ENCODE data around the gene KIF16B. TPM values are rescaled to one million over a fixed set of nuclear protein-coding genes. Genes with fewer than 3 reads are reported as not detected.

The KIF16B gene
- total and polyA plus RNA-seq, 2 of the 13 experiments (the other 11 are each of a cell fraction or from before 2014, with no cell fraction given): 6.9 to 18.0 TPM

DNA sequence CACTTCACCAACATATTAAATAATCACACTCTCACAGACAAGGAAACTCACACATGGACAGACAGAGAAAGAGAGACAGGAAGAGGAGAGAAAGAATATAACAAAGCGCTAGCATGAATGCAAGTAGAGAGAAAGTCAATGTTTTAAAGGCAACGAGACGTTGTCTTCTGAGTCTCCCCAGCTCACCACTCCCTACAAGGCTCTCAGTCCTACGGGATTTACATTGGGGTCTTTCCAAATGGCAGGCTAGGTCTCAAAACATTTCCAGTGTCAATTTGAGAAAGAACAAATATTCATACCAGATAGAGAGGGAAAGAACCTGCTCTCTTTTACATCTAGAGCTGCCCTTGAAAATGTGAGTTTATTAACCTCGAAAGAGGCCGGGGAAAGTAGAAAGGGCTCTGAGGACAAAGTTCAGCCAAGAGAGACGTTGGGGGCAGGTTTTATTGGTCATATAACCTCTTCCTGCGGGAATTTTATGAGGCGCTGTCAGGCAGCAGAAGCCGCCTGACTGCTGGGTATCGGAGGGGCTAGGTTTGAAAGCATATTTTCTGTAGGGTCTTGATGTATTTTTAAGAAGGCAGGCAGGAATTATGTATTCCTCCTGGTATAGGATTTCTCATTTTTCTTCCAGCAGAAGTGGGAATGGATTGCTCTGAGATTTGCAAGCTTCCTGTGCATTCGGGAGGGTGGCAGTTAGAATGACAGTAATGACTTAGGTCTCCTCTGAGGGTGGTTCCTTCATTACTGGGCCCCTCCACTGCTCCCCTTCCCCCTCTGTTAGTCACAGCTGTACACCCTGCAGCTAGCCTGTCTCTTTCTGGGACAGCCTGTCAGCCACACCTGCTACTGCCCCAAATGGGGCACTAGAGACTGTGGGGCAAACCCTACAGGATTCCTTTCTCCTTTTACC, 34.4 kb upstream of the KIF16B start (continued):
- TF ChIP-seq, protein P1, sequence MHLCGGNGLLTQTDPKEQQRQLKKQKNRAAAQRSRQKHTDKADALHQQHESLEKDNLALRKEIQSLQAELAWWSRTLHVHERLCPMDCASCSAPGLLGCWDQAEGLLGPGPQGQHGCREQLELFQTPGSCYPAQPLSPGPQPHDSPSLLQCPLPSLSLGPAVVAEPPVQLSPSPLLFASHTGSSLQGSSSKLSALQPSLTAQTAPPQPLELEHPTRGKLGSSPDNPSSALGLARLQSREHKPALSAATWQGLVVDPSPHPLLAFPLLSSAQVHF (CRISPR knock-in tag; IDR thresholded peaks at IDR 0.05): no peak
- TF ChIP-seq, protein P2, sequence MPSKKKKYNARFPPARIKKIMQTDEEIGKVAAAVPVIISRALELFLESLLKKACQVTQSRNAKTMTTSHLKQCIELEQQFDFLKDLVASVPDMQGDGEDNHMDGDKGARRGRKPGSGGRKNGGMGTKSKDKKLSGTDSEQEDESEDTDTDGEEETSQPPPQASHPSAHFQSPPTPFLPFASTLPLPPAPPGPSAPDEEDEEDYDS (CRISPR knock-in tag; IDR thresholded peaks at IDR 0.05): no peak
- TF ChIP-seq TMF1 (CRISPR knock-in tag; IDR thresholded peaks at IDR 0.05; ENCODE audit: low read depth) (no peak), CREB1 (IDR thresholded peaks at IDR 0.05) (no peak), CREB1 (CRISPR knock-in tag; IDR thresholded peaks at IDR 0.05) (no peak), TBX3 (IDR thresholded peaks at IDR 0.05; ENCODE audit: borderline replicate concordance) (no peak), ZNF556 (CRISPR knock-in tag; IDR thresholded peaks at IDR 0.05; ENCODE audit: borderline replicate concordance) (no peak), JARID2 (CRISPR knock-in tag; IDR thresholded peaks at IDR 0.05; ENCODE audit: insufficient replicate concordance) (no peak), BCL6 (CRISPR knock-in tag; IDR thresholded peaks at IDR 0.05) (peak; percentile 56; the same call in 1 of the 2 replicates), MTF2 (CRISPR knock-in tag; IDR thresholded peaks at IDR 0.05; ENCODE audit: borderline replicate concordance) (no peak), ZNF839 (CRISPR knock-in tag; IDR thresholded peaks at IDR 0.05; ENCODE audit: borderline replicate concordance) (no peak), ZNF3 (CRISPR knock-in tag; IDR thresholded peaks at IDR 0.05) (no peak), PPARG (CRISPR knock-in tag; conservative IDR thresholded peaks at IDR 0.05) (no peak), ZNF652 (CRISPR knock-in tag; IDR thresholded peaks at IDR 0.05; ENCODE audit: borderline replicate concordance, low read depth) (no peak), MAZ (IDR thresholded peaks at IDR 0.05; ENCODE audit: borderline replicate concordance, low read depth, low read length) (no peak), MAZ (CRISPR knock-in tag; IDR thresholded peaks at IDR 0.05; ENCODE audit: low read depth) (peak; percentile 44; the same call in 1 of the 2 replicates), HNRNPUL1 (IDR thresholded peaks at IDR 0.05; ENCODE audit: low read depth, low read length) (no peak), KLF15 (CRISPR knock-in tag; IDR thresholded peaks at IDR 0.05; ENCODE audit: borderline replicate concordance) (no peak)
- TF ChIP-seq, protein P3, sequence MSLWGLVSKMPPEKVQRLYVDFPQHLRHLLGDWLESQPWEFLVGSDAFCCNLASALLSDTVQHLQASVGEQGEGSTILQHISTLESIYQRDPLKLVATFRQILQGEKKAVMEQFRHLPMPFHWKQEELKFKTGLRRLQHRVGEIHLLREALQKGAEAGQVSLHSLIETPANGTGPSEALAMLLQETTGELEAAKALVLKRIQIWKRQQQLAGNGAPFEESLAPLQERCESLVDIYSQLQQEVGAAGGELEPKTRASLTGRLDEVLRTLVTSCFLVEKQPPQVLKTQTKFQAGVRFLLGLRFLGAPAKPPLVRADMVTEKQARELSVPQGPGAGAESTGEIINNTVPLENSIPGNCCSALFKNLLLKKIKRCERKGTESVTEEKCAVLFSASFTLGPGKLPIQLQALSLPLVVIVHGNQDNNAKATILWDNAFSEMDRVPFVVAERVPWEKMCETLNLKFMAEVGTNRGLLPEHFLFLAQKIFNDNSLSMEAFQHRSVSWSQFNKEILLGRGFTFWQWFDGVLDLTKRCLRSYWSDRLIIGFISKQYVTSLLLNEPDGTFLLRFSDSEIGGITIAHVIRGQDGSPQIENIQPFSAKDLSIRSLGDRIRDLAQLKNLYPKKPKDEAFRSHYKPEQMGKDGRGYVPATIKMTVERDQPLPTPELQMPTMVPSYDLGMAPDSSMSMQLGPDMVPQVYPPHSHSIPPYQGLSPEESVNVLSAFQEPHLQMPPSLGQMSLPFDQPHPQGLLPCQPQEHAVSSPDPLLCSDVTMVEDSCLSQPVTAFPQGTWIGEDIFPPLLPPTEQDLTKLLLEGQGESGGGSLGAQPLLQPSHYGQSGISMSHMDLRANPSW (CRISPR knock-in tag; IDR thresholded peaks at IDR 0.05; ENCODE audit: borderline replicate concordance): 0 out of 2 replicates have a peak, but pooled peaks have one; percentile 25
- TF ChIP-seq, protein P4, sequence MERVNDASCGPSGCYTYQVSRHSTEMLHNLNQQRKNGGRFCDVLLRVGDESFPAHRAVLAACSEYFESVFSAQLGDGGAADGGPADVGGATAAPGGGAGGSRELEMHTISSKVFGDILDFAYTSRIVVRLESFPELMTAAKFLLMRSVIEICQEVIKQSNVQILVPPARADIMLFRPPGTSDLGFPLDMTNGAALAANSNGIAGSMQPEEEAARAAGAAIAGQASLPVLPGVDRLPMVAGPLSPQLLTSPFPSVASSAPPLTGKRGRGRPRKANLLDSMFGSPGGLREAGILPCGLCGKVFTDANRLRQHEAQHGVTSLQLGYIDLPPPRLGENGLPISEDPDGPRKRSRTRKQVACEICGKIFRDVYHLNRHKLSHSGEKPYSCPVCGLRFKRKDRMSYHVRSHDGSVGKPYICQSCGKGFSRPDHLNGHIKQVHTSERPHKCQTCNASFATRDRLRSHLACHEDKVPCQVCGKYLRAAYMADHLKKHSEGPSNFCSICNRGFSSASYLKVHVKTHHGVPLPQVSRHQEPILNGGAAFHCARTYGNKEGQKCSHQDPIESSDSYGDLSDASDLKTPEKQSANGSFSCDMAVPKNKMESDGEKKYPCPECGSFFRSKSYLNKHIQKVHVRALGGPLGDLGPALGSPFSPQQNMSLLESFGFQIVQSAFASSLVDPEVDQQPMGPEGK (CRISPR knock-in tag; IDR thresholded peaks at IDR 0.05): 0 out of 2 replicates have a peak, but pooled peaks have one; percentile 10
- TF ChIP-seq, protein P5, sequence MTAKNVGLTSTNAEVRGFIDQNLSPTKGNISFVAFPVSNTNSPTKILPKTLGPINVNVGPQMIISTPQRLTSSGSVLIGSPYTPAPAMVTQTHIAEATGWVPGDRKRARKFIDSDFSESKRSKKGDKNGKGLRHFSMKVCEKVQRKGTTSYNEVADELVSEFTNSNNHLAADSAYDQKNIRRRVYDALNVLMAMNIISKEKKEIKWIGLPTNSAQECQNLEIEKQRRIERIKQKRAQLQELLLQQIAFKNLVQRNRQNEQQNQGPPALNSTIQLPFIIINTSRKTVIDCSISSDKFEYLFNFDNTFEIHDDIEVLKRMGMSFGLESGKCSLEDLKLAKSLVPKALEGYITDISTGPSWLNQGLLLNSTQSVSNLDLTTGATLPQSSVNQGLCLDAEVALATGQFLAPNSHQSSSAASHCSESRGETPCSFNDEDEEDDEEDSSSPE (CRISPR knock-in tag; IDR thresholded peaks at IDR 0.05): no peak
